Measurements from ENCODE around the gene C20orf204. TPM values are rescaled to one million over a fixed set of nuclear protein-coding genes. Genes with fewer than 3 reads are reported as not detected.

C20orf204 gene
- total RNA-seq, 4 donors from 2014 or later, result 0.37 to 6.5 (median 0.68) TPM

DNA sequence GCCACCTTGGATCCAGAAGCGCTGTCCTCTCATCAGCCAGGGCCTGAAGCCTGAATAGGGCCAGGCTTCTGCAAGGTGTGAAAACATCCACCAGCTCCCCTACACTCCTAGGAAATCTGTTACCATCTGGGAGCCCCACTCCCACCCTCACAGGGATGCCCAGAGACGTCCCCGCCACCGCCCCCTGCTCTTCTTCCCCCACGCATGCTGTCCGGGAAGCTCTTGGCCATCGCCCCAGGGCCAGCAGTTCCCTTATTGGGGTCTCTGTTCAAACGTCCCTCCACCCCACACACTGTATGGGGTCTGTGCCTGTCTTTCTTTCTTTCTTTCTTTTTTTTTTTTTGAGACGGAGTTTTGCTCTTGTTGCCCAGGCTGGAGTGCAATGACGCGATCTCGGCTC, 39.6 kb downstream of the C20orf204 start:
- ATAC-seq (ENCODE audit: low FRiP score), result no peak
- no peak for DNase-seq (ENCODE audit: low spot score)
- TF ChIP-seq, protein P1, sequence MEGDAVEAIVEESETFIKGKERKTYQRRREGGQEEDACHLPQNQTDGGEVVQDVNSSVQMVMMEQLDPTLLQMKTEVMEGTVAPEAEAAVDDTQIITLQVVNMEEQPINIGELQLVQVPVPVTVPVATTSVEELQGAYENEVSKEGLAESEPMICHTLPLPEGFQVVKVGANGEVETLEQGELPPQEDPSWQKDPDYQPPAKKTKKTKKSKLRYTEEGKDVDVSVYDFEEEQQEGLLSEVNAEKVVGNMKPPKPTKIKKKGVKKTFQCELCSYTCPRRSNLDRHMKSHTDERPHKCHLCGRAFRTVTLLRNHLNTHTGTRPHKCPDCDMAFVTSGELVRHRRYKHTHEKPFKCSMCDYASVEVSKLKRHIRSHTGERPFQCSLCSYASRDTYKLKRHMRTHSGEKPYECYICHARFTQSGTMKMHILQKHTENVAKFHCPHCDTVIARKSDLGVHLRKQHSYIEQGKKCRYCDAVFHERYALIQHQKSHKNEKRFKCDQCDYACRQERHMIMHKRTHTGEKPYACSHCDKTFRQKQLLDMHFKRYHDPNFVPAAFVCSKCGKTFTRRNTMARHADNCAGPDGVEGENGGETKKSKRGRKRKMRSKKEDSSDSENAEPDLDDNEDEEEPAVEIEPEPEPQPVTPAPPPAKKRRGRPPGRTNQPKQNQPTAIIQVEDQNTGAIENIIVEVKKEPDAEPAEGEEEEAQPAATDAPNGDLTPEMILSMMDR (IDR thresholded peaks at IDR 0.05), result no peak

DNA sequence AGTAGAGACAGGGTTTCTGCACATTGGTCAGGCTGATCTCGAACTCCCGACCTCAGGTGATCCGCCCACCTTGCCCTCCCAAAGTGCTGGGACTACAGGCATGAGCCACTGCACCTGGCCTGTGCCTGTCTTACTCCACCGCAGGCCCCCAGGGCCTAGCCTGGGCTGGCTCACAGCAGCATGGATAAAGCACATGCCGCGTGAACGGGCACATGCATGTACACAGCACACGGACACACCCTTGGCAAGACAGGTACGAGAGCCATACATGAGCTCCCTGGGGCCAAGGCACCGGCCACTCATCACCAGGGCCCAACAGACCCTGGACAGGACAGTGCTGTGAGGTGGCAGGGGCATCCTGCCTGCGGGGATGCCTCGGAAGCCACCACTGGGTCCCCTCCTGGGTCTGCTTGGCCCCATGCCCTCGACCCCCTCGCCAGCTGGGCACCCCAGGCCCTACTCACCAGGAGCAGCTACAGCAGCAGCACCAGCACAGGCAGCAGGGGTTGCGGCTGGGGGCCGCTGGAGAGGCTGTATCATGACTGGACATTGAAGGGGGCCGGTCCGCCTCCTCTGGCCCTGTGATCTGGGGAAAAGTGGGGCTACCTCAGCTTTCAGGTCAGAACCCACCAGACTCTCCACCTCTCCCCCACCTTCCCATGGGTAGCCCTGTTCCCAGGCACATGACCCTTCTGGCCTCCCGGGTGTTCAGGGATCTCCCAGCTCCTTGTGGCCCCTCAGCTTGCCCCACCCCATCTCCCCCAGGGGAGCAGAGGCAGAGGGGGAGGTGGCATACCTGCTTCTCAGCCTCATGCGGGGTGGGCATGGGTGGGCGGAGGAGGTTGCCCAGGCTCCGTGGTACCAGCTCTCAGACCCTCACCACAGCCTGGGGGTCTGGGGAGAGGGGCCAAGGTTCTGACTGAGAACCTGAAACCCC, 40.3 kb downstream of the C20orf204 start:
- no peak for ATAC-seq (ENCODE audit: low FRiP score)
- TF ChIP-seq, protein P1 (IDR thresholded peaks at IDR 0.05), result no peak
- DNase-seq (ENCODE audit: low spot score), result no peak

DNA sequence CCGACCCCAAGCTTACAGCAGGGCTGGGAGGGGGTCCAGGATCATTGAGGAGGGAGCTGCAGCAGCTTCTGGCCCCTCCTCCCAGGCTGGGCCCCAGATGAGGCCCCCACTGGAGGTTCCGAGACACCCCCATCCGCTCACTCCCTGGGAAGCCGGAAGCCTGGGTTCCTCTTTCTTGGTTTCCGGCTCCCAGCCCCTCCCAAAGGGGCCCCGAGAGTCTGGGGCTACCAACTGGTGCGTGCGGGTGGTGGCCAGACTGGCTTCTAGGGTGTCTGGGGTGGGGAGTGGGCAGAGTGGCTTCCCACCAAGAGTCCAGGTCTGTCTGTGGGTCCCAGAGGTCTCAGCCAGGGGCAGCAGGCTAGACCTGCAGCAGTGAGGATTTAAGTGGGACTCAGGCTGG, 41.1 kb downstream of the C20orf204 start:
- ATAC-seq (ENCODE audit: low FRiP score) (no peak), DNase-seq (ENCODE audit: low spot score) (no peak)
- TF ChIP-seq, protein P1 (IDR thresholded peaks at IDR 0.05), result no peak

DNA sequence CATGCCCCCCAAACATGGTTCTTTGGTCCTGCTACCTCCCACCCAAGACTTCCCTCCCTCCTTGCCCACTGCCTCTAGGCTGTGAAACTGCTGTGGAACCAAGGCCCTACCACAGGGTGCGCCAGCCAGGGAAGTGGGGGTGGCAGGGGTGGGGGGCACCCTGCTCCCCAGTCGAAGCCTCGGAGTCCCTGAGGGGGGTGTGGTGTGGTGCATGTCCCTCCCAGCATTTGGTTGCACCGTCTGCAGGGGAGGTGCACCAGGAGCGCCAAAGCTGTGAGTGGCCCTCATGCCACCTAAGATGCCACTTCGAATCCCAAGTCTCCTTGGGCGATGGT, 41.5 kb downstream of the C20orf204 start:
- DNase-seq (ENCODE audit: low spot score), result no peak
- TF ChIP-seq, protein P1 (IDR thresholded peaks at IDR 0.05), result no peak
- no peak for ATAC-seq (ENCODE audit: low FRiP score)

DNA sequence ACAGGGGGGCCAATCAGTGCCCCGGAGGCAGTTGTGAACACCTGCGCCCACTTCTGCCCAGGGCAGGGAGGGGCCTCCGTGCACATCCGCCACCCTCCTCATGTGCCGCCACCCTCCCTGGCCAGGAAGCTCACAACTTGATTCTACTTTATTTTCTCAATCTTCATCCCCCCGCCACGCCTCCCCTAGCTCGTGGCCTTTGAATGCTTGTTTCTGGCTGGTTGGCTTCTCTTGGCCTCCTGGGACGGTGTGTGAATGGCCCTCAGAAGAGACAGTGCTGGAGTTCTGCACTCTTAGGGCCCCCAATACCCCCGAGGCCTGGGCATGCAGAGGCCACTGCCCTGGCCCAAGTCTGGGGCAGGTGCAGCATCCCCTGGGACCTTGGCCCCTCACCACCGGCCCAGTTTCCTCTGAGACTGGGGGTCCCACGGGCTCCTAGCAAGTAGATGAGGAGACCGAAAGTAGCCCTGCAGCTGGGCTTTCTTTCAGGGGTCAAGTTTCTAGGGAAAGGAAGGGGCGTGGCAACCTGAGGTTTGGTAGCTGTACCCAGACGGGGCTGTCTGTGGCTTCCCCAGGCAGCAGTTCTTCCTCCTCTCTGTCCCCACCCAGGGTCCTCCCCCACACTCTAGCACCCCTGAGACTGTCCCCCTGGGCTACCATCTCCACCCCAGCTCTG, 42.0 kb downstream of the C20orf204 start:
- TF ChIP-seq, protein P1 (IDR thresholded peaks at IDR 0.05), result no peak
- DNase-seq (ENCODE audit: low spot score) (no peak), ATAC-seq (ENCODE audit: low FRiP score) (no peak)

DNA sequence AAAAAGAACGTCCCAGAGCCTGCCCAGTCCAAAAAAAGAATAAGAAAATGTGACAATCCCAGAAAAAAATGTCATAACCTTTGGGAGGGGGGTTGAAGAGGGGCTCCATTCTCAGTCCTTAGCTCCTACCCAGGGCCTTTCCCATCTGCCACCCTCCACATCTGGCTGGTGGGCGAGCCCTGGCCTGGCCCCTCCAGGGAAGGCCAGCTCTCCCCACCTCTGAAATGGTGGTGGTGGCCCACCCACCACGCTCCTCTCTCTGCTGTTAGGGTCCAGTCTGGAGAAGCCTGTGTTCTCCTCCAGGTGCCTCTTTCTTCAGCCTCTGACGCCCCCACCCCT, 42.9 kb downstream of the C20orf204 start:
- TF ChIP-seq, protein P1 (IDR thresholded peaks at IDR 0.05), result no peak
- DNase-seq (ENCODE audit: low spot score) (no peak), ATAC-seq (ENCODE audit: low FRiP score) (no peak)
